ENCODE measurements around the gene MYO18A.
A peak's percentile ranks its signal among the peaks of the same experiment; 100 is the strongest.

MYO18A gene

GRCh38 chr17:29120433-29120832 is 59.8 kb downstream of the MYO18A start:
- no peak for DNase-seq

- DNase-seq = no peak
Observed at GRCh38 chr17:29119265-29119664, 60.9 kb downstream of the MYO18A start.

- DNase-seq = no peak
Observed at GRCh38 chr17:29116804-29117753, 63.1 kb downstream of the MYO18A start.

GRCh38 chr17:29115961-29116803 is 64.0 kb downstream of the MYO18A start:
- DNase-seq = no peak

GRCh38 chr17:29115435-29115834 is 64.8 kb downstream of the MYO18A start:
- no peak for DNase-seq

- no peak for DNase-seq
Observed at GRCh38 chr17:29114141-29114540, 66.1 kb downstream of the MYO18A start.

GRCh38 chr17:29113334-29113733 is 66.9 kb downstream of the MYO18A start:
- DNase-seq = no peak

- DNase-seq = peak; percentile 39
Observed at GRCh38 chr17:29112771-29113295, 67.4 kb downstream of the MYO18A start.

GRCh38 chr17:29111816-29112499 is 68.2 kb downstream of the MYO18A start:
- DNase-seq = no peak

GRCh38 chr17:29110372-29110757 is 69.8 kb downstream of the MYO18A start:
- no peak for DNase-seq

GRCh38 chr17:29109477-29110371 is 70.5 kb downstream of the MYO18A start:
- DNase-seq = no peak

- DNase-seq = no peak
Observed at GRCh38 chr17:29108823-29109476, 71.2 kb downstream of the MYO18A start.

- no peak for DNase-seq
Observed at GRCh38 chr17:29107933-29108822, 72.0 kb downstream of the MYO18A start.

- no peak for DNase-seq
Observed at GRCh38 chr17:29107084-29107483, 73.1 kb downstream of the MYO18A start.

GRCh38 chr17:29103341-29103740 is 76.9 kb downstream of the MYO18A start:
- DNase-seq = no peak

- no peak for DNase-seq
Observed at GRCh38 chr17:29102741-29103181, 77.4 kb downstream of the MYO18A start.

GRCh38 chr17:29102046-29102445 is 78.2 kb downstream of the MYO18A start:
- no peak for DNase-seq

GRCh38 chr17:29100296-29100695 is 79.9 kb downstream of the MYO18A start:
- DNase-seq = no peak

GRCh38 chr17:29099527-29099926 is 80.7 kb downstream of the MYO18A start:
- DNase-seq = no peak

GRCh38 chr17:29096094-29096493 is 84.1 kb downstream of the MYO18A start:
- DNase-seq = no peak

Data from GOT3 (cell line).